ENCODE measurements around the gene CD74.

CD74 gene

GRCh38 chr5:150404941-150405816 is 7.5 kb downstream of the CD74 start:
- TF ChIP-seq CTCF (IDR thresholded peaks at IDR 0.05; ENCODE audit: borderline replicate concordance, control extremely low read depth, extremely low read depth, insufficient read depth, missing control alignments) = no peak
- in situ Hi-C loops (cut with MboI; ENCODE audit: low sequenced_read_pairs, unreplicated experiment) = no loop called here
- DNase-seq (ENCODE audit: low spot score) = no peak

GRCh38 chr5:150404535-150404934 is 8.2 kb downstream of the CD74 start:
- DNase-seq (ENCODE audit: low spot score) = no peak
- no peak for TF ChIP-seq CTCF (IDR thresholded peaks at IDR 0.05; ENCODE audit: borderline replicate concordance, control extremely low read depth, extremely low read depth, insufficient read depth, missing control alignments)
- in situ Hi-C loops (cut with MboI; ENCODE audit: low sequenced_read_pairs, unreplicated experiment) = no loop called here

- TF ChIP-seq CTCF (IDR thresholded peaks at IDR 0.05; ENCODE audit: borderline replicate concordance, control extremely low read depth, extremely low read depth, insufficient read depth, missing control alignments) = no peak
- in situ Hi-C loops (cut with MboI; ENCODE audit: low sequenced_read_pairs, unreplicated experiment) = no loop called here
- no peak for DNase-seq (ENCODE audit: low spot score)
Measured at GRCh38 chr5:150404121-150404520, 8.6 kb downstream of the CD74 start.

GRCh38 chr5:150402901-150403342 is 9.8 kb downstream of the CD74 start:
- no peak for DNase-seq (ENCODE audit: low spot score)
- in situ Hi-C loops (cut with MboI; ENCODE audit: low sequenced_read_pairs, unreplicated experiment) = no loop called here
- no peak for TF ChIP-seq CTCF (IDR thresholded peaks at IDR 0.05; ENCODE audit: borderline replicate concordance, control extremely low read depth, extremely low read depth, insufficient read depth, missing control alignments)

- TF ChIP-seq CTCF (IDR thresholded peaks at IDR 0.05; ENCODE audit: borderline replicate concordance, control extremely low read depth, extremely low read depth, insufficient read depth, missing control alignments) = no peak
- in situ Hi-C loops (cut with MboI; ENCODE audit: low sequenced_read_pairs, unreplicated experiment) = no loop called here
- DNase-seq (ENCODE audit: low spot score) = no peak
Measured at GRCh38 chr5:150402229-150402773, 10.4 kb downstream of the CD74 start.

GRCh38 chr5:150401376-150402228 is 11.1 kb downstream of the CD74 start:
- in situ Hi-C loops (cut with MboI; ENCODE audit: low sequenced_read_pairs, unreplicated experiment) = no loop called here
- TF ChIP-seq CTCF (IDR thresholded peaks at IDR 0.05; ENCODE audit: borderline replicate concordance, control extremely low read depth, extremely low read depth, insufficient read depth, missing control alignments) = no peak
- DNase-seq (ENCODE audit: low spot score) = no peak

Data from GM13976 (cell line).